PC-9 (cell line): ENCODE results near the gene ECI1.

Source experiments
- CTCF ChIP-seq: fragments of 200-600 bp; sonication (generic); conservative IDR thresholded peaks from 2 replicates; pipeline ENCODE4 v1.6.1; 2017; ENCODE audit warnings: mixed run types, antibody characterized with exemption, mild to moderate bottlenecking, moderate library complexity
- EZH2 ChIP-seq: fragments of 200-600 bp; sonication (generic); IDR thresholded peaks from 2 replicates; pipeline ENCODE4 v1.8.0; 2017; ENCODE audit warnings: antibody characterized with exemption, low read depth

- TF ChIP-seq CTCF = no peak
- no peak for TF ChIP-seq EZH2
These were observed 40.8 kb upstream of the ECI1 start for GRCh38 chr16:2292221-2292620.
